ENCODE data around the gene HYDIN. TPM values are rescaled to one million over a fixed set of nuclear protein-coding genes. Genes with fewer than 3 reads are reported as not detected.
A peak's percentile ranks its signal among the peaks of the same experiment; 100 is the strongest.

Gene HYDIN
- polyA plus RNA-seq, 2 donors: 0.02 to 0.20 TPM

DNA sequence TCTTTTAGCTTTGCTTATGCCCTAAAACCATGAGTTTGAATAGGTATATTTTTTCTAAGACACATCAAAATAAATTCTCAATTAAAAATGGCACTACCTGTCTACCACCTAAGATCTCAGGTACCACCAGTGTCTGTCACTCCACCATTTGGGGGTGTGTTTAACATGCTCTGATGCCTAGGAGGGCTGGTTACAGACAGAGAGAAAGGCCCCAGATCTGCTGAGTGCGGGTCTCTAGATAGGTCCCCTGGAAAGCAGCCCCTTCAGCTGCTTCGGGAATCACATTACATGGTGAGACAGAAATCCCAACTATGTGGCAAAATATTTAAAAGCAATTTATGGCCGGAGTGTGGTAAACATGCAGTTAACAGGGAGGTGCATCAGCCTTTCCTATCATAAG, 428.9 kb downstream of the HYDIN start:
- no peaks in the 10 kb centered on the region for H3K27me3 ChIP-seq (ENCODE audit: control insufficient read depth in 1 of 2, insufficient read depth in 2 of 2, low read length in 2 of 2)

GRCh38 chr16:70800781-70801480, 429.6 kb downstream of the HYDIN start, which contains the start of gene VAC14:
Gene VAC14, minus strand, starts transcription at chr16:70801158. Its CDS starts 258 bp downstream, at chr16:70800900.
- H3K9me3 ChIP-seq (ENCODE audit: control insufficient read depth in 2 of 2, insufficient read depth in 1 of 2, low read depth in 1 of 2, low read length in 1 of 2): peaks cover 0 to 6% of the 10 kb centered on the region in 2 donors
- peaks cover 0 to 1% of the 10 kb centered on the region in 2 donors for H3K36me3 ChIP-seq (ENCODE audit: control insufficient read depth in 2 of 2, insufficient read depth in 2 of 2, low read length in 1 of 2)
- H3K4me1 ChIP-seq (ENCODE audit: control insufficient read depth in 2 of 2, insufficient read depth in 2 of 2, low read length in 1 of 2): peaks cover 0 to 5% of the 10 kb centered on the region in 2 donors
- peak within 1 kb of the TSS; percentile 77 to 90 for H3K4me3 ChIP-seq (ENCODE audit: low read depth in 1 of 2, low read length in 2 of 2)
- H3K27me3 ChIP-seq (ENCODE audit: control insufficient read depth in 1 of 2, insufficient read depth in 2 of 2, low read length in 2 of 2): no peaks in the 10 kb centered on the region
- peak within 1 kb of the TSS in 1 of 2 donors; percentile 59 for H3K27ac ChIP-seq (ENCODE audit: low read depth in 2 of 2, low read length in 1 of 2)
- 0 to 1% methylated on average over 62 to 64 of the region's 64 CpGs for WGBS, 2 donors

More for the DNA sequence above, 428.9 kb downstream of the HYDIN start:
- H3K36me3 ChIP-seq (ENCODE audit: control insufficient read depth in 2 of 2, insufficient read depth in 2 of 2, low read length in 1 of 2): peaks cover 0 to 1% of the 10 kb centered on the region in 2 donors
- no peak overlapping the region for H3K4me3 ChIP-seq (ENCODE audit: low read depth in 1 of 2, low read length in 2 of 2)
- H3K4me1 ChIP-seq (ENCODE audit: control insufficient read depth in 2 of 2, insufficient read depth in 2 of 2, low read length in 1 of 2): peaks cover 0 to 5% of the 10 kb centered on the region in 2 donors
- no peak overlapping the region for H3K27ac ChIP-seq (ENCODE audit: low read depth in 2 of 2, low read length in 1 of 2)
- peaks cover 0 to 6% of the 10 kb centered on the region in 2 donors for H3K9me3 ChIP-seq (ENCODE audit: control insufficient read depth in 2 of 2, insufficient read depth in 1 of 2, low read depth in 1 of 2, low read length in 1 of 2)
- WGBS, 2 donors: 78 to 82% methylated on average over 3 of the region's 3 CpGs

GRCh38 chr16:70800311-70800710, 430.2 kb downstream of the HYDIN start:
- H3K36me3 ChIP-seq (ENCODE audit: control insufficient read depth in 2 of 2, insufficient read depth in 2 of 2, low read length in 1 of 2): peaks cover 0 to 1% of the 10 kb centered on the region in 2 donors
- H3K4me3 ChIP-seq (ENCODE audit: low read depth in 1 of 2, low read length in 2 of 2): peak overlapping the region; percentile 77 to 90
- H3K9me3 ChIP-seq (ENCODE audit: control insufficient read depth in 2 of 2, insufficient read depth in 1 of 2, low read depth in 1 of 2, low read length in 1 of 2): peaks cover 0 to 6% of the 10 kb centered on the region in 2 donors
- H3K4me1 ChIP-seq (ENCODE audit: control insufficient read depth in 2 of 2, insufficient read depth in 2 of 2, low read length in 1 of 2): peaks cover 0 to 5% of the 10 kb centered on the region in 2 donors
- H3K27me3 ChIP-seq (ENCODE audit: control insufficient read depth in 1 of 2, insufficient read depth in 2 of 2, low read length in 2 of 2): no peaks in the 10 kb centered on the region
- peak overlapping the region in 1 of 2 donors; percentile 59 for H3K27ac ChIP-seq (ENCODE audit: low read depth in 2 of 2, low read length in 1 of 2)
- 11 to 18% methylated on average over 7 of the region's 7 CpGs for WGBS, 2 donors

GRCh38 chr16:70796301-70796700, 434.2 kb downstream of the HYDIN start:
- 85 to 89% methylated on average over 3 of the region's 3 CpGs for WGBS, 2 donors
- H3K27ac ChIP-seq (ENCODE audit: low read depth in 2 of 2, low read length in 1 of 2): no peak overlapping the region
- peaks cover 0 to 5% of the 10 kb centered on the region in 2 donors for H3K4me1 ChIP-seq (ENCODE audit: control insufficient read depth in 2 of 2, insufficient read depth in 2 of 2, low read length in 1 of 2)
- H3K4me3 ChIP-seq (ENCODE audit: low read depth in 1 of 2, low read length in 2 of 2): no peak overlapping the region
- no peaks in the 10 kb centered on the region for H3K27me3 ChIP-seq (ENCODE audit: control insufficient read depth in 1 of 2, insufficient read depth in 2 of 2, low read length in 2 of 2)
- H3K9me3 ChIP-seq (ENCODE audit: control insufficient read depth in 2 of 2, insufficient read depth in 1 of 2, low read depth in 1 of 2, low read length in 1 of 2): no peaks in the 10 kb centered on the region
- H3K36me3 ChIP-seq (ENCODE audit: control insufficient read depth in 2 of 2, insufficient read depth in 2 of 2, low read length in 1 of 2): peaks cover 0 to 1% of the 10 kb centered on the region in 2 donors

DNA sequence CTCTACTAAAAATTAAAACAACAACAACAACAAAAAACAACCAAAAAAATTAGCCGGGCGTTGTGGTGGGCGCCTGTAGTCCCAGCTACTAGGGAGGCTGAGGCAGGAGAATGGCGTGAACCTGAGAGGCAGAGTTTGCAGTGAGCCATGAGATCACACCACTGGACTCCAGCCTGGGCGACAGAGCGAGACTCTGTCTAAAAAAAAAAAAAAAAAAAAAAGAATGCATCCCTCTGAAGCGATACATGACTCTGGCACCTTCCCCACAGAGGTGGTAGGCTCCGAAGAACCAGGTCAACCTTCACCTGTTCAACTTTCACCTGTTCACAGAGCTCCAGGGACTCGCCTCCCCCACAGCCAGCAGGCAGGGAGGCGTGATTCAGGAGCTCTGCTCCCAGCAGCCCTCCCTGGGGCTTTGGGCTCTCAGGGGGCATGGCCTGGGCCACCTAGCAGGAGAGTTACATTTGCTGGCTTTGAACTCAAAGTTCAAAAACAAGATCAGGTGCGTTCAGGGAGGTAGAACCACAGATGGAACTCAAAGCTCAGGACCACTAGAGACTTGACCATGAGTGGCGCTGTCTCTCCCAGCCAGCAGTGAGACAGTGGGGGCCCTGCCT, 435.1 kb downstream of the HYDIN start:
- H3K27ac ChIP-seq (ENCODE audit: low read depth in 2 of 2, low read length in 1 of 2): no peak overlapping the region
- H3K9me3 ChIP-seq (ENCODE audit: control insufficient read depth in 2 of 2, insufficient read depth in 1 of 2, low read depth in 1 of 2, low read length in 1 of 2): no peaks in the 10 kb centered on the region
- H3K27me3 ChIP-seq (ENCODE audit: control insufficient read depth in 1 of 2, insufficient read depth in 2 of 2, low read length in 2 of 2): no peaks in the 10 kb centered on the region
- H3K4me1 ChIP-seq (ENCODE audit: control insufficient read depth in 2 of 2, insufficient read depth in 2 of 2, low read length in 1 of 2): peaks cover 0 to 5% of the 10 kb centered on the region in 2 donors
- WGBS, 2 donors: 92 to 93% methylated on average over 10 to 12 of the region's 12 CpGs
- H3K36me3 ChIP-seq (ENCODE audit: control insufficient read depth in 2 of 2, insufficient read depth in 2 of 2, low read length in 1 of 2): peaks cover 0 to 4% of the 10 kb centered on the region in 2 donors
- no peak overlapping the region for H3K4me3 ChIP-seq (ENCODE audit: low read depth in 1 of 2, low read length in 2 of 2)

- Histone ChIP-seq H3K27me3 (ENCODE audit: control insufficient read depth in 1 of 2, insufficient read depth in 2 of 2, low read length in 2 of 2) (no peaks in the 10 kb centered on the region), H3K9me3 (ENCODE audit: control insufficient read depth in 2 of 2, insufficient read depth in 1 of 2, low read depth in 1 of 2, low read length in 1 of 2) (no peaks in the 10 kb centered on the region), H3K36me3 (ENCODE audit: control insufficient read depth in 2 of 2, insufficient read depth in 2 of 2, low read length in 1 of 2) (peaks cover 0 to 4% of the 10 kb centered on the region in 2 donors), H3K27ac (ENCODE audit: low read depth in 2 of 2, low read length in 1 of 2) (no peak overlapping the region), H3K4me1 (ENCODE audit: control insufficient read depth in 2 of 2, insufficient read depth in 2 of 2, low read length in 1 of 2) (no peaks in the 10 kb centered on the region), H3K4me3 (ENCODE audit: low read depth in 1 of 2, low read length in 2 of 2) (no peak overlapping the region)
- 84 to 87% methylated on average over 8 of the region's 8 CpGs for WGBS, 2 donors
Observed at GRCh38 chr16:70793851-70794502, 436.5 kb downstream of the HYDIN start.

DNA sequence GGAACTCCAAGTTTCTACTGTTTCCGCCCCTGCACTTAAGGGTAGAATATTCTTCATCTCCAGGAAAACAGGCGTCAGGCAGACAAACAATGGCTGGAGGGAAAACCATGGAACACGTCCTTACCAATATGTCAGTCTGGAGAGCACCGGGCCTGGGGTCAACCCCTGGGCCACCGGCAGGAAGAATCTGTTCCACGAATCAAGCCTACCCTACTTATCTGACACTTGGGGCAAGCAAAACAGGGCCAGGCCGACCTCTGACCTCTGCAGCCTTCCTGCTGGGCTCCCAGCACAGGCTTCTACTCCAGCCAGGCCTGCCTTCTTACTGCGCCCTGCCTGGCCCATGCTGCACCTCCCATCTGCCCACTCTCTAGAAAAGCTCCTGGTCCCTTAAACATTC, 439.7 kb downstream of the HYDIN start:
- Histone ChIP-seq H3K9me3 (ENCODE audit: control insufficient read depth in 2 of 2, insufficient read depth in 1 of 2, low read depth in 1 of 2, low read length in 1 of 2) (no peaks in the 10 kb centered on the region), H3K27me3 (ENCODE audit: control insufficient read depth in 1 of 2, insufficient read depth in 2 of 2, low read length in 2 of 2) (no peaks in the 10 kb centered on the region), H3K4me1 (ENCODE audit: control insufficient read depth in 2 of 2, insufficient read depth in 2 of 2, low read length in 1 of 2) (no peaks in the 10 kb centered on the region), H3K4me3 (ENCODE audit: low read depth in 1 of 2, low read length in 2 of 2) (no peak overlapping the region), H3K36me3 (ENCODE audit: control insufficient read depth in 2 of 2, insufficient read depth in 2 of 2, low read length in 1 of 2) (peaks cover 3 to 9% of the 10 kb centered on the region in 2 donors), H3K27ac (ENCODE audit: low read depth in 2 of 2, low read length in 1 of 2) (no peak overlapping the region)
- 76 to 79% methylated on average over 8 of the region's 8 CpGs for WGBS, 2 donors

GRCh38 chr16:70789595-70790447, 440.7 kb downstream of the HYDIN start:
- H3K9me3 ChIP-seq (ENCODE audit: control insufficient read depth in 2 of 2, insufficient read depth in 1 of 2, low read depth in 1 of 2, low read length in 1 of 2): peaks cover 0 to 3% of the 10 kb centered on the region in 2 donors
- no peak overlapping the region for H3K27ac ChIP-seq (ENCODE audit: low read depth in 2 of 2, low read length in 1 of 2)
- WGBS, 2 donors: 77 to 82% methylated on average over 16 of the region's 16 CpGs
- no peaks in the 10 kb centered on the region for H3K27me3 ChIP-seq (ENCODE audit: control insufficient read depth in 1 of 2, insufficient read depth in 2 of 2, low read length in 2 of 2)
- no peaks in the 10 kb centered on the region for H3K4me1 ChIP-seq (ENCODE audit: control insufficient read depth in 2 of 2, insufficient read depth in 2 of 2, low read length in 1 of 2)
- H3K4me3 ChIP-seq (ENCODE audit: low read depth in 1 of 2, low read length in 2 of 2): no peak overlapping the region
- H3K36me3 ChIP-seq (ENCODE audit: control insufficient read depth in 2 of 2, insufficient read depth in 2 of 2, low read length in 1 of 2): peaks cover 12 to 17% of the 10 kb centered on the region in 2 donors

Data from esophagus (tissue), 2 donors.